A673 (cell line): ENCODE data around the gene NEGR1. TPM values are rescaled to one million over a fixed set of nuclear protein-coding genes. Genes with fewer than 3 reads are reported as not detected.

Source experiments
- BruUV-seq: library from RNA; stranded (reverse); fragments of 400-500 nt; replicated peaks from 2 replicates; lab custom pipeline; 2021; lab: Mats Ljungman, UMichigan
- CTCF ChIA-PET: fragments of 300-600 bp; sonication (Branson Sonifier 250); formaldehyde crosslinking; loops from one replicate; lab custom pipeline; 2022; ENCODE audit warnings: antibody characterized with exemption; lab: Charles Lee
- POLR2A ChIA-PET: fragments of 300-600 bp; sonication (Branson Sonifier 250); formaldehyde crosslinking; loops from one replicate; lab custom pipeline; 2022; ENCODE audit warnings: antibody characterized with exemption; ENCODE audit not compliant: low non-redundant PET; lab: Charles Lee
- DNase-seq: peaks from one replicate; pipeline ENCODE4 v3.0.0-alpha.2; 2015; ENCODE audit warnings: low spot score
- H3K27ac ChIP-seq: fragments of 200-600 bp; sonication (generic); 2 replicates; pipeline ENCODE4 v1.5.1; 2016; ENCODE audit warnings: mixed run types, low read depth, mild to moderate bottlenecking, mixed read lengths, antibody characterized with exemption, low read length; ENCODE audit not compliant: poor library complexity, severe bottlenecking
- H3K27me3 ChIP-seq: fragments of 200-600 bp; sonication (generic); replicated peaks from 2 replicates; pipeline ENCODE4 v1.6.1; 2017; ENCODE audit warnings: mixed run types, low read depth, mild to moderate bottlenecking, mixed read lengths, antibody characterized with exemption, low read length; ENCODE audit not compliant: insufficient read depth, poor library complexity
- H3K36me3 ChIP-seq: fragments of 200-600 bp; sonication (generic); 2 replicates; pipeline ENCODE4 v1.6.1; 2016; ENCODE audit warnings: mixed run types, mild to moderate bottlenecking, mixed read lengths, antibody characterized with exemption, low read length; ENCODE audit not compliant: insufficient read depth, poor library complexity, severe bottlenecking
- H3K4me1 ChIP-seq: fragments of 200-600 bp; sonication (generic); 2 replicates; pipeline ENCODE4 v1.6.1; 2017; ENCODE audit warnings: mixed run types, mild to moderate bottlenecking, mixed read lengths, antibody characterized with exemption, low read length; ENCODE audit not compliant: insufficient read depth, poor library complexity, severe bottlenecking
- H3K4me3 ChIP-seq: fragments of 200-600 bp; sonication (generic); 2 replicates; pipeline ENCODE4 v1.5.1; 2016; ENCODE audit warnings: low read depth, mixed run types, mild to moderate bottlenecking, mixed read lengths, low read length; ENCODE audit not compliant: poor library complexity, severe bottlenecking
- H3K9me3 ChIP-seq: fragments of 200-600 bp; sonication (generic); 2 replicates; pipeline ENCODE4 v1.6.1; 2016; ENCODE audit warnings: mixed run types, low read depth, mild to moderate bottlenecking, mixed read lengths, antibody characterized with exemption, low read length; ENCODE audit not compliant: poor library complexity, severe bottlenecking
- CTCF ChIP-seq: fragments of 300-800, 200-600 bp; sonication (generic); conservative IDR thresholded peaks from 2 replicates; pipeline ENCODE4 v1.5.1; 2017; ENCODE audit warnings: low read depth, mild to moderate bottlenecking, antibody characterized with exemption, low read length, moderate library complexity, mixed read lengths
- EZH2 ChIP-seq: fragments of 200-600 bp; sonication (generic); IDR thresholded peaks from 2 replicates; pipeline ENCODE4 v1.6.1; 2017; ENCODE audit warnings: borderline replicate concordance, low read depth, mild to moderate bottlenecking, mixed read lengths, antibody characterized with exemption, low read length; ENCODE audit not compliant: poor library complexity, severe bottlenecking
- intact Hi-C: fragments of 100-400 bp; cut with micrococcal nuclease; formaldehyde crosslinking; loops from one replicate; pipeline ENCODE4 v1.10.0; 2022; ENCODE audit not compliant: unreplicated experiment
- total RNA-seq: library from RNA; stranded (reverse); gene quantifications from 2 replicates; pipeline ENCODE4 v1.2.3, GENCODE V29; 2021

NEGR1 gene
- total RNA-seq, 1 experiment from 2014 or later, result 7.6 TPM

GRCh38 chr1:71762514-71763255 is 519.7 kb downstream of the NEGR1 start:
- no peak for TF ChIP-seq EZH2
- no peak for TF ChIP-seq CTCF
- ChIA-PET CTCF (no interaction called here), POLR2A (no interaction called here)
- no peak overlapping the region for H3K27ac ChIP-seq
- H3K4me3 ChIP-seq, result no peak overlapping the region
- H3K9me3 ChIP-seq, result no peaks in the 10 kb centered on the region
- H3K36me3 ChIP-seq, result no peaks in the 10 kb centered on the region
- no peaks in the 10 kb centered on the region for H3K27me3 ChIP-seq
- H3K4me1 ChIP-seq, result no peaks in the 10 kb centered on the region
- BruUV-seq, result no TSS peak
- DNase-seq, result no peak
- intact Hi-C loops, result no loop called here

- CTCF ChIA-PET, result no interaction called here
- Histone ChIP-seq H3K9me3 (no peaks in the 10 kb centered on the region), H3K27ac (no peak overlapping the region), H3K4me3 (no peak overlapping the region), H3K27me3 (no peaks in the 10 kb centered on the region), H3K36me3 (no peaks in the 10 kb centered on the region), H3K4me1 (peaks cover 4% of the 10 kb centered on the region)
- no peak for TF ChIP-seq EZH2
- TF ChIP-seq CTCF, result no peak
- intact Hi-C loops, result no loop called here
- POLR2A ChIA-PET, result no interaction called here
- no TSS peak for BruUV-seq
- DNase-seq, result peak; percentile 54
Measured at GRCh38 chr1:71755441-71755840, 526.9 kb downstream of the NEGR1 start.

- POLR2A ChIA-PET, result no interaction called here
- no TSS peak for BruUV-seq
- no peak overlapping the region for H3K4me3 ChIP-seq
Measured at GRCh38 chr1:71753746-71754145, 528.6 kb downstream of the NEGR1 start.

More at GRCh38 chr1:71753746-71754145, 528.6 kb downstream of the NEGR1 start:
- no peak overlapping the region for H3K27ac ChIP-seq
- TF ChIP-seq EZH2, result no peak
- TF ChIP-seq CTCF, result no peak
- no peaks in the 10 kb centered on the region for H3K9me3 ChIP-seq
- no peaks in the 10 kb centered on the region for H3K36me3 ChIP-seq
- H3K27me3 ChIP-seq, result no peaks in the 10 kb centered on the region
- intact Hi-C loops, result no loop called here
- no peak for DNase-seq
- CTCF ChIA-PET, result no interaction called here
- peaks cover 4% of the 10 kb centered on the region for H3K4me1 ChIP-seq
